Left ventricle myocardium superior (tissue), 1 donor: ENCODE data around the gene TIMM17A. TPM values are rescaled to one million over a fixed set of nuclear protein-coding genes. Genes with fewer than 3 reads are reported as not detected.
"Not testable (repeated sequence)": the region's sequence is repeated elsewhere in the genome, so short reads cannot be mapped to it uniquely, and the experiment has no call there.

Experiments
- ATAC-seq: fragments of 200-7000 bp; cut with Tn5 transposase; one replicate; pipeline ENCODE4 v1.9.1; 2020; ENCODE audit warnings: mild to moderate bottlenecking, moderate library complexity
- DNase-seq: peaks from one replicate; pipeline ENCODE4 v3.0.0-alpha.2; 2020
- intact Hi-C: fragments of 100-400 bp; cut with micrococcal nuclease; formaldehyde crosslinking; loops from one replicate; pipeline ENCODE4 v1.11.0; 2022
- total RNA-seq: library from RNA; stranded (reverse); fragmentation: NEBNext Ultra II Directional; extraction: Animal tissue kit (Norgen Biotek cat#: 25700); gene quantifications from one replicate; pipeline ENCODE4 v1.2.1, GENCODE V29; 2021
- donor health status: DM: no; HTN: yes; CAD: no; lungs with severe emphysema.

Gene TIMM17A
- total RNA-seq, 1 donor from 2014 or later = 79.0 TPM

DNA sequence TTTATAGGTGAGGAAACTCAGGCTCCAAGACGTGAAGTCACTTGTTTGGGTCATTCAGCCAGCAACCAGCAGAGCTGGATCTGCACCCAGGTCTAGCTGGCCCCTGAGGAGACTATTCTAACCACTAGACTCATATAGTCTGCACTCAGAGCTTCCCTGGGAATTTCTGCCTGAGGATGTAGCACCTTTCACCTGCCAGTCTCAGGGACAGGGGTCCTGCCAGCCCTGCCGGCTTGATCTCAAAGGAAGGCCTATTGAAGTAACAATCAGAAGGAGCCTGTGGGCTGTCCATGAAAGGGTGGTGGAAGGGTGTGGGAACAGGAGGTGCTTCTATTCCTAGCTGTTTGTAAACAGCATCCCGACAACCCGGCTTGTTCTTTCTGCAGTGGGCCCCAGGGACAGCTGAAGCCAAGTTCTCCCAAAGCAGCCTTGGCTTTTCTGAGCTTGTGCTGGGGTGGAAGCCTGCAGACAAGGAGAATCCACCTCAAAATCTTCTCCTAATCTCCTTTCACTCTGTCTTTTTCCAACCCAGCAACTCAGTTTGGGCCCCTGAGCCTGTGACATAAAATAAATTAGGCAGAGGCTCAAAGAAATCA, 16.8 kb upstream of the TIMM17A start:
- peak; percentile 74 for ATAC-seq

DNA sequence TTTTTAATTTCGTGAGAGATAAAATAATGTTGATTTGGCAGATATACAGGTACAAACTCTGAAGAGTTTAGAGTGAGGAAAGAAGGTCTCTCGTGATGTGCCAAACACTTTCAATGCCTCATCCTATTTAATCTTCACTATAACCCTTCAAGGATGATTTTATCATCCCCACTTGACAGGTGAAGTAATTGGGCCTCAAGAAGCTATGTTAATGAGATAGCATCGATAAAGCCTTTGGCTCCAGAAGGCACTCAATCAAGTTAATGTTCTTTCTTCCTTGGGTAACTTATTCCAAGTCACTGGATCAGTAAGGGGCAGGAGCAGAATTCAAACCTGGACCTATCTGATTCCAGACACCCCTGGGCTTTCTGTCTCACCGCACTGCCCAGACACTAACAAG, 16.2 kb upstream of the TIMM17A start:
- DNase-seq (no peak), ATAC-seq (no peak)
- intact Hi-C loops = no loop called here

More for the DNA sequence above, 16.8 kb upstream of the TIMM17A start:
- DNase-seq = no peak
- intact Hi-C loops = no loop called here

DNA sequence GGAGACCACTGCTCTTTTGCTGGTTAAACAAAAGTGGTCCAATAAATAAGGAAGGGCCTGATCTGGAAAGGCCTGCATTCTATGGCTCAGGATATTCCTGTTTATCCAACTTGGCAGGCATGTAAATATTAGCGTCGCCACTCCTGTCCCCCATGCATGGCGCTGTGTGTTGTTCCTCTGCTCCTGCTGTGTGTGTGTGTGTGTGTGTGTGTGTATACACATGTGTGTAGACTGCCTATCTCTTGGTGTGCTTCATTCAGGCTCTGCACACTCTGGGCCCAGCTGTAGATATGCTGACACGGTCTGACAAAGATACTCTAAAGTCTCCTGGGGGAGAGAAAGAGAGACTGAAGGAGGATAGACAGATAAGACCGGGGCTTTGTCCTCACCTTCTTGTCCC, 15.7 kb upstream of the TIMM17A start:
- ATAC-seq (no peak), DNase-seq (no peak)
- intact Hi-C loops = no loop called here

DNA sequence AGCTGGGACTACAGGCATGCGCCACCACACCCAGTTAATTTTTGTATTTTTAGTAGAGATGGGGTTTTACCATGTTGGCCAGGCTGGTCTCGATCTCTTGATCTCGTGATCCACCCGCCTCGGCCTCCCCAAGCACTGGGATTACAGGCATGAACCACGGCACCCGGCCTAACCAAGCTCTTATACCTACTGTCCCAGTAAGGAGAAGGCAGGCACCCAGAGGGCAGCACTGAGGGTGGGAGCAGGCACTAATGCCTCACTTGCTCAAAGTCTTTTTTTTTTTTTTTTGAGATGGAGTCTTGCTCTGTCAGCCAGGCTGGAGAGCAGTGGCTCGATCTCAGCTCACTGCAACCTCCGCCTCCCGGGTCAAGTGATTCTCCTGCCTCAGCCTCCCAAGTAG, 15.0 kb upstream of the TIMM17A start:
- DNase-seq, intact Hi-C loops, ATAC-seq: not testable (repeated sequence)

DNA sequence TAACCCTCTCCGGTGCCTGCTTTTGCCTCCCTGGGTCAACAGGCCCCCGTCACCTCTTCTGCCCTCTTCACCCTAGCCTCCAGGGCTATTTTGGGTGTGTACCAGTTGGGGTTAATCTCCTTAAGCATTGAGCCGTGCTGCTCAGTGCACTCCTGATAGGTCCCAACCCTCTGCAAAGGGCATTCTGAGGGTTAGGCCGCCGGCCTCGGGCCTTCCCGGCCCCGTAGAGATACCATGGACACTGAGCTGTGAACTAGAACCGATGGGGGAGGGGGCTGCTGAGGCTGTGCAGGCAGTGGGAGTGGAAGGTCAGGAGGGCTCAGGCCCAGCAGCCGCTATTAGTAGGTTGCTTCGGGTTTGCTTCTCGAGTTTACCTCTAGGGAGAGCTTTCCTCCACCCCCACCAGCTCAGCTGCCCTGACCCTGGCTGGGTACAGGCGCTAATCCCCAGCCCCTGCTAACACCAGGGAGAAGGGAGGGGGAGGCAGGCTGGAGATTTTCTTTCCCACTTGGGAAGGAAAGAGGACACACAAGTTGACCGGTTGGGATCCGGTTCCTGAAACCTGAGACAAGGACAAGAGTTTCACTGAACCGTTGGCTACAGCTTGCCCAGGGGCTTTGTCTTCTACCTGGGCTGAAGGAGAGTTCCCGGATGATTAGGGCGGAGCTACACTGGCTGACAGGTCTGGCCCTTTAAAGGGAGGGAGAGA, 13.7 kb upstream of the TIMM17A start:
- DNase-seq (no peak), ATAC-seq (no peak)
- intact Hi-C loops = no loop called here

DNA sequence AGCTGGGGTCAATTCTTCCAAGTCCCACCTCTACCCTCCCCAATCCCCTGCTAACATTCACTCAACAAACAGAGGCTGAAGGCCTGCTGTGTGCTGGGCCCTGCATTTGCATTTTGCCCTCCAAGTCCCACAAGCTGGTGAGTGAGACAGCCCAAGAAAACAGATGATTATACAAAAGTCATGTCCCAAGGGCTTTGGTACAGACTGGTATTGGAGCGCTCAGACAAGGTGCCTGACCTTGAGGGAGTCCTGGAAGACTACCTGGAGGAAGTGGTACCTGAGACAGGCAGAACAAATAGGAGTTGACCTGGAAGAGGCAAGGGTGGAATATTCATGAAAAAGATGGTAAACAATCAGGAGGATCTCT, 13.2 kb upstream of the TIMM17A start:
- intact Hi-C loops = no loop called here
- no peak for DNase-seq
- ATAC-seq = no peak

DNA sequence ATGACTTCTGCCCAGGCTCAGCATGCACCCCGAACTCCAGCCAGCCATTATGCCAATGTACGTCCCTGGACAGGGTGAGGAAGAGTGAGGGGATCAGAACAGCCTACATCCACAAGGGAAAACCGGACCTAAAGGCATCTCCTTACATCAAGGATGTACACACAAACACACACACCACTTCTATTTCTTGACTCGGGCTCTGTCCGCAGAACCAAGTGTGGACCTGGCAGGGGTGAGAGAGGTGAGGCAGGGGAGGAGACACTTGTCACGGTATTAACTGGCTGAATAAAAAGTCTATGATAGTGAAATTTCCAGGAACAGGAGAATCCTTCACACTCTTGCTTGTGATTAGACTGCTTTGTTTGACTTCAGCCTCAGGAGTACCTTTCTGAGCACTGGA, 11.3 kb upstream of the TIMM17A start:
- no peak for ATAC-seq
- intact Hi-C loops = no loop called here

DNA sequence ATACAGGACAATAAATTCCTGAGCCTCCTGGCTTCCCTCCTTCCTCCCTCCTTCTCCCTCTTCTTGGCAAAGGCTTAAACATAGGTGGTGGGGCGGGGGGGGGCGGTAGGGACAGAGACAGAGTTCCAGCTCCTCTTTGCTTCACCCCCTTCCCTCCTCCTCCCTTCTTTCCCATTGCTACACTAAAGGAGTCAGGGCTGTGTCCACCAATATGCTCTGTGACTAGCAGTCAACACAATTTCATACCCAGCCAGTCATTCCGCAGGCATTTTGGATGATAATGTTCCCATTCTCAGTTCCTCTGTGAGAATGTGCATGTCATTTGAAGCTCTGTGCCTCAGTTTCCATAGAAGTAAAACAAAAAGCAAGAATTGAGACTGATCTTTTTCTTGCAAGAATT, 10.7 kb upstream of the TIMM17A start:
- ATAC-seq (no peak), DNase-seq (no peak)
- intact Hi-C loops = no loop called here

More for the DNA sequence above, 11.3 kb upstream of the TIMM17A start:
- no peak for DNase-seq

DNA sequence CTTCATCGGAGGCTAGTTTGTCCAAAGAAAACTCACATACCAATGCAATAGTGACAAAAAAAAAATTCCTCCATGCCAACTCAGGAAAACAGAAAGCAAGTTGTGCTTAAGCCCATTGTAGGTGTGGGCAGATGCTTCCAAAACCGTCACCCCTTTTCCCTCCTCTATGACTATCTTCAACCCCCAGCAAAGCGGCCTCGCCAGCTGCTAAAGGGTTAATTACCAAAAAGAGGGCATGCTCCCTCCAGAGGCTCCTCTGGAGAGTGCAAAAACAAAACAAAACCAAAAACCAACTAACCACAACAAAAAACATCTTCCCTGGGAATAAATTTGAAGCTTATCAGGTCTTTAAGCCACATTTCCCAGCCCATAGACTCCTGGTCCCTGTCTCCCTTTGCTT, 10.1 kb upstream of the TIMM17A start:
- intact Hi-C loops = no loop called here
- DNase-seq (no peak), ATAC-seq (peak; percentile 9)

DNA sequence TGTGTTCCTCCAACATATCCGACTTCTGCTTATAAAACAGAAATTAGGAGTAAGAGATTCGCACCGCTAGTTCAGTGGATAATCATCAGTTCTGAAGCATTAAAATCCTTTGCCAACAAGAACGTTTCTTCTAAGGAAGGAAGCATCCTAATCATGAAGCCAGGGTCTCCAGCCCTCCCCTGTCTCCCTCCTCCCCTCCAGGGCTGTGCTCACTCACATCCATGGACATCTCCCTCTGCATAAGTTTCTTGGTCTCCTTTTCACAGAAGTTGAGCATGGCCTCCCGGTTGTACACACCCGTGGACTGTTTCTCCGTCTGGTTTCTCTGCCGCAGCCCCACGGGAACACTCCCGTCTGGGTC, 9.5 kb upstream of the TIMM17A start:
- ATAC-seq (peak; percentile 23), DNase-seq (no peak)
- intact Hi-C loops = no loop called here

DNA sequence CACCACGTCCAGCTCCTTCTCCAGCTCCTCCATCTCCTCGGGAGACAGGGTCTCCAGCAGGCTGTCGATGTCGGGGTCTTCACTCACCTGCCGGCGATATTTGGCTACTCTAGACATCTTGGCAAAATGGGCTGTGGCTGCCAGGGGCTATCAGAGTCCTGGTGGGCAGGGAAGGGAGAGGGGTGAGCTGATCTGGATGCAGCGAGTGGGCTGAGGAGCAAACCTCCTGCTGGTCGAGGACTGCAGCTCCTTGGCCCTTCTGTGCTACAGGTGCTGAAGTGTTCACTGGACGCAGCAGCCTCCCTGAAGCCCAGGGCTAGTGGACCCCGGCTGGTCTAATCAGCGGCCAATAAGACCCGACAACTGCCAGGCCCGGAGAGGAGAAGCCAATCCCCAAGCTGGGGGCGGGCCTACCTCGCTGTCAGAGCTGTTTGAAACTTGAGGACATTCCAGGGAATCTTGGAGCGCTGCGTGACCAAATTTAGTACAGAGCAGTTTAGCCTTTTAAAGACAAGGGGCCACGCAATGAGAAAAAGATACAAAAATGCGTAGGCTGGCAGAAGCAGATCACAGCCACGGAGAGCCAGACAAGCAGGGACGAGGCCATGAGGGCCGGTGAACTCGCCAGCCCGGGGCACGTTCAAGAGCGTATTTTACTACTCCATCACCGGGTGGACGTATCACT, 8.9 kb upstream of the TIMM17A start, which contains the start of gene LMOD1:
TSS of gene LMOD1 (minus strand) at position 325 of the 685 bp plus-strand sequence. CDS start at position 117, 208 bp downstream.
- peak; percentile 96 for ATAC-seq
- DNase-seq = peak; percentile 84
- intact Hi-C loops = no loop called here

DNA sequence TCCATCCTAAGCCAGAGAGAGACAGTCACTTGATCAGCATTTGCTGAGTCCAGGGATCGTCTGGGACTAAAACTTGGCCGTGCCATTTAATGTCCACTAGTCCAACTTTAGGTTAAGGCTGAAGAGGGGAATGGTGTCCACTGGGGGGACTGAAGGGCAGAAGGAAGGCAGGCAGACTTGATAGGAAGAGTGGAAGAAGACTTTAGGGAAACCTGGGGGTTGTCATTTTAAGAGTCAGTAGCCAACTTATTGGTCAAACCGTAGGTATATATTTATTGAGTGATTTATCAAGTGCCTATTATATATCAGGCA, 7.7 kb upstream of the TIMM17A start:
- ATAC-seq (no peak), DNase-seq (no peak)
- intact Hi-C loops = no loop called here

DNA sequence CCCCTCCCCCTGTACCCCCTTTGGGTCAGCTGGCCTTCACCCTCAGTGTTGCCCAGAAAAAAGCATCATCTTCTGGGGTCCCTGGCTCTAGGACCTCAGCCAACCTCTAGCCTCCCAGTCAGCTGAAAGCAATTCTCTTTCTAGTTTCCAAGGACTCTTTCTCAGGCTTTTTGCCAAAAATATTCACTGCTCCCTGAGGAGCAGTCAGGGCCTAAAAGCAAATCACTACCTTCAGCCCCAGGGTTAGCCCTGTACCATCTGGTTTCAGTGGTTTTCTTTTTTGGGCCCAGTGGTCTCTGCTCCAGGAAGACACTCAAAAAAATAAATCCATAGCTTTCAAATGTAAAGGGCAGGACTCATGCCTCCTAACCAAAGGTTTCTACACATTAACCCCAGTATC, 5.8 kb upstream of the TIMM17A start:
- ATAC-seq (no peak), DNase-seq (no peak)
- intact Hi-C loops = no loop called here

DNA sequence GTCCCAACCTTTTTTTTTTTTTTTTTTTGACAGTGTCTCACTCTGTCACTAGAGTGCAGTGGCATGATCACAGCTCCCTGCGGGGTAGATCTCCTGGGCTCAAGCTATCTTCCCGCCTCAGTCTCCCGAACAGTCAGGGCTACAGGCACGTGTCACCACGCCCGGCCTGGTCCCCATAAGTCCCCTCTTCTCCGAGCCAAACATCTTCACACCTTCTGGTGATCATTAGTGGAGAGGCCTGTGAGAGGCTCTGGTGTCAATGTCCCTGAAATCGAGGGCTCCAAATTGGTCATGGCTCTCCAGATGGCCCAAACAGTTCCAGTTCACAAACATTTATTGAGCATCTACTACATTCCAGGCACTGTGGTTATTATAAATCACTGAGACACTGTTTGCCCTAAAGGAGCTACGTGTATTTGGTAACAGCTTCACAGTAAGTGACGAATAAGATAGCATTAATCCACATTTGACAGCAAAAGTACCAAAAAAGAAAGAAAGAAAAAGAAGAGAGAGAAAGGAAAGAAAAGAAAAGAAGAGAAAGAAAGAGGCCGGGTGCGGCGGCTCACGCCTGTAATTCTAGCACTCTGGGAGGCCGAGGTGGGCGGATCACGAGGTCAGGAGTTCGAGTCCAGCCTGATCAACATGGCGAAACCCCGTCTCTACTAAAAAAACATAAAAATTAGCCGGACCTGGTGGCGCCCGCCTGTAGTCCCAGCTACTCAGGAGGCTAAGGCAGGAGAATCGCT, 867 bp upstream of the TIMM17A start:
- no peak for DNase-seq
- intact Hi-C loops = no loop called here
- peak; percentile 1 for ATAC-seq

DNA sequence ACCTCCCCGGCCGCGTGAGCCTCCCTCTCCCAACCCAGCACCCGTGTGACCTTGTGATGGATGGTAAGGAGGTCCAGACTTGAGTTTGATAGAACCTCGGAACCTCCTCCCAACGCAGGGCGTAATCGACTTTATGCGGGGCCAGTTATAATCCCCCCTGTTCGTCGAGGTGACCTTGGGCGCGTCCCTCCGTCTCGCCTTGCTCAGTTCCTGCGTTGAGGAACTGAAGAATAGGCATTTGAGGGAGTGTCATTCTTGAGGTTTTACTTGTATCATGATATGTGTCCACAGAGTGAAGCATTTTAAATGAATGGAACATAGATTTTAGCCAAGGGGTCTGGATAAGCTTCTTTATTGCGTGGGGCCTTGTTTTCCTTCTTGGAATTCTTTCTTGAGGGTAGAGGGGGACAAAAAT, 433 bp downstream of the TIMM17A start:
- DNase-seq (no peak), ATAC-seq (peak; percentile 54)
- intact Hi-C loops = no loop called here

DNA sequence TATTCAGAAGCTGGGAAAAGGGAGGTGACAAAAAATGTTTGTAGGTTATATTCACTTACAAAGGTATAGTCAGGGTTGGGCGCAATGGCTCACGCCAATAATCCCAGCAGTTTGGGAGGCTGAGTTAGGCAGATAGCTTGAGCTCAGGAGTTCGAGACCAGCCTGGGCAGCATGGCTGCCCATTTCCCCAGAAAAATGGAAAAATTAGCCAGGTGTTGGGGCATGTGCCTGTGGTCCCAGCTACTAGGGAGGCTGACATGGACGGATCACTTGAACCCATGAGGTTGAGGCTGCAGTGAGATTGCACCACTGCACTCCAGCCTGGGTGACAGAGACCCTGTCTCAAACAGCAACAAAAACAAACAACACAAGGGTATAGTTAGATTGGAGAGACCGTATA, 3.0 kb downstream of the TIMM17A start:
- ATAC-seq (no peak), DNase-seq (no peak)
- intact Hi-C loops = no loop called here

DNA sequence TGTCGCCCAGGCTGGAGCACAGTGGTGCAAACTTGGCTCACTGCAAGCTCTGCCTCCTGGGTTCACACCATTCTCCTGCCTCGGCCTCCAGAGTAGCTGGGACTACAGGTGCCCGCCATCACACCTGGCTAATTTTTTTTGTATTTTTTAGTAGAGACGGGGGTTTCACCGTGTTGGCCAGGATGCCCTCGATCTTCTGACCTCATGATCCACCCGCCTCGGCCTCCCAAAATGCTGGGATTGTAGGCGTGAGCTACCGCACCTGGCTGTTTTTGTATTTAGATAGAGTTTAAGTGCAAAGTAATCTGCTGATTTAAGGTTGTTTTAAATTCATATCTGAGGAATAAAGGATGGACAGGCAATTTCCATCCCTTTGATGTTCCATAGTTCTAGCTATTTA, 7.1 kb downstream of the TIMM17A start:
- intact Hi-C loops, ATAC-seq, DNase-seq: not testable (repeated sequence)

DNA sequence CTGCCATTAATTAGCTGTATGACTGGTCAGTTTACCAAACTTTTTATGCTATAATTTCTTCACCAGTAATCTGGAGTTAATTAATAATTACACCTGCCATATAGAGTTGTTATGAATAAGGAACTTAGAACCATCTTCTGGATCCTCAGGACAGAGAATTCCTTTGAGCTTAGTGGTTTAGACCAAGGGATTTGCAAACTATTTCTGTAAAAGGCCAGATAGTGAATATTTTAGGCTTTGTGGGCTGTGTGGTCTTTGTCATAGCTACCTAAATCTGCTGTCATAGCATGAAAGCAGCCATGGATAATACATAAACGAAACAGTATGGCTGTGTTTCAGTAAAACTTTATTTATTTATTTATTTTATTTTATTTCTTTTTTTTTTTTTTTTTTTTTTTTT, 9.0 kb downstream of the TIMM17A start:
- ATAC-seq (no peak), DNase-seq (no peak)
- intact Hi-C loops = no loop called here

DNA sequence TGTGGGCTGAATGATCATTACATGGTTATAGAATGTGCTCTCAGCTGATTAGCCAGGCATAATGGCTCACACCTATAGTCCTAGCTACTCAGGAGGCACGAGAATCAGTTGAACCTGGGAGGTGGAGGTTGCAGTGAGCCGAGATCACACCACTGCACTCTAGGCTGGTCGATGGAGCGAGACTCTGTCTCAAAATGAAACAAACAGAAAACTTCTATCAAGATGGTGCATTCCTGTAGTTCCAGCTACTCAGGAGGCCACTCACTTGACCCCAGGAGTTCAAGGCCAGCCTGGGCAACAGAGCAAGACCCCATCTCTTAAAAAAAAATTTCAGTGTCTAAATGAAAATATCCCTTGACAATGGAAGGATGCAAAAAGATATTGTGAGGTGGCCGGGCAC, 10.9 kb downstream of the TIMM17A start:
- DNase-seq = no peak
- ATAC-seq = no peak
- intact Hi-C loops = no loop called here
